Thyroid gland (tissue), 4 donors: ENCODE results near the gene DNAH10.

ENCODE experiments used
- CTCF ChIP-seq, 6 experiments: fragments of 200-600 bp in 3 of 6; fragments of 450-650 bp in 3 of 6; sonication (generic) in 3 of 6; IDR thresholded peaks; one replicate each; pipeline ENCODE4 v1.5.1; 2016 to 2019; ENCODE audit warnings: antibody characterized with exemption in 6 of 6, mild to moderate bottlenecking in 2 of 6, inconsistent platforms in 1 of 6, moderate library complexity in 1 of 6
- POLR2A ChIP-seq, 2 donors: fragments of 450-650 bp; IDR thresholded peaks; one replicate each; pipeline ENCODE4 v1.6.1; 2017; ENCODE audit warnings: antibody characterized with exemption in 2 of 2, mild to moderate bottlenecking in 2 of 2, moderate library complexity in 1 of 2

- no peak for TF ChIP-seq CTCF (IDR thresholded peaks at IDR 0.05)
- TF ChIP-seq POLR2A (IDR thresholded peaks at IDR 0.05), result peak in 1 of 2 donors; percentile 49
Observed at GRCh38 chr12:123971770-123972456, 209.8 kb downstream of the DNAH10 start.
